HG03575 (cell line): ENCODE results near the gene SCAI.

ENCODE experiments used
- ATAC-seq: cut with Tn5 transposase; IDR thresholded peaks from one replicate; pipeline ENCODE4 v1.9.1; 2021; ENCODE audit not compliant: unreplicated experiment, insufficient number of reproducible peaks, low FRiP score; ENCODE audit errors: extremely low read depth

The SCAI gene

GRCh38 chr9:125153712-125154367 is 10.5 kb upstream of the SCAI start:
- no peak for ATAC-seq

- no peak for ATAC-seq
Measured at GRCh38 chr9:125151730-125152129, 8.4 kb upstream of the SCAI start.

GRCh38 chr9:125150349-125151245 is 7.3 kb upstream of the SCAI start:
- ATAC-seq: no peak

- no peak for ATAC-seq
Measured at GRCh38 chr9:125147401-125147951, 4.1 kb upstream of the SCAI start.

DNA sequence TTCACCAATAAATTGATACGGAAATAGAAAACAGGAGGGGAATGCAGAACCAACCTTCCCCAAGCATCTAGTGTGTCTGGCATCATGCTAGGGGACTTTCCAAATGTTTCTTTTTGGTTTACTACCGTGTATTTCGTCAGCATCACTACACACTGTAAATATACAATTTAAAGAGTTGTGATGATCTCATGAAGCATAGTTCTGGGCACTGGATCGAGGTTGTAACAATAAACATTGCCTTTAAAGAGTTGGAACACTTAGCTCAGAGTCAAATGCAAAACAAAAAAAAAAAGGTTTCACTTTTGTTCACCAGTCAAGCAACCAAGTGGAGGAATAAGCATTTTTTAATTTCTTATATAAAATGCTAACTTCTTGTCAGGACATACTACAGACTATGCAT is 2.9 kb upstream of the SCAI start:
- ATAC-seq: no peak

DNA sequence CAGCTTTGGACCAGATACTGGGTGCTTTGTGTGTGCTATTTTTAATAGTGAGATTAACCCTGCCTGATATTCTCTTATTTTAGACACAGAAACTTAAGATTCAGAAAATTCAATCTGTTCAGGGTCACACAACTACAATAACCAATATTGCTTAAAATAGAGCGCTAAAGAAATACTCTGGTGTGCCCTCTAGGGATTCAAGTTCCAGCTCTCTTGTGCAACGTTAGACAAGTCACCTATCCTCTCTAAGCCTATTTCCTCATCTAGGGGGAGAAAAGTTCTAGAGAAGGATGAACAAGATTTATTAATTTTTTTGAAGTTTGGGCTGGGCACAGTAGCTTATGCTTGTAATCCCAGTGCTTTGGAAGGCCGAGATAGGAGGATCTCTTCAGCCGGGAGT is 2.1 kb upstream of the SCAI start:
- no peak for ATAC-seq

DNA sequence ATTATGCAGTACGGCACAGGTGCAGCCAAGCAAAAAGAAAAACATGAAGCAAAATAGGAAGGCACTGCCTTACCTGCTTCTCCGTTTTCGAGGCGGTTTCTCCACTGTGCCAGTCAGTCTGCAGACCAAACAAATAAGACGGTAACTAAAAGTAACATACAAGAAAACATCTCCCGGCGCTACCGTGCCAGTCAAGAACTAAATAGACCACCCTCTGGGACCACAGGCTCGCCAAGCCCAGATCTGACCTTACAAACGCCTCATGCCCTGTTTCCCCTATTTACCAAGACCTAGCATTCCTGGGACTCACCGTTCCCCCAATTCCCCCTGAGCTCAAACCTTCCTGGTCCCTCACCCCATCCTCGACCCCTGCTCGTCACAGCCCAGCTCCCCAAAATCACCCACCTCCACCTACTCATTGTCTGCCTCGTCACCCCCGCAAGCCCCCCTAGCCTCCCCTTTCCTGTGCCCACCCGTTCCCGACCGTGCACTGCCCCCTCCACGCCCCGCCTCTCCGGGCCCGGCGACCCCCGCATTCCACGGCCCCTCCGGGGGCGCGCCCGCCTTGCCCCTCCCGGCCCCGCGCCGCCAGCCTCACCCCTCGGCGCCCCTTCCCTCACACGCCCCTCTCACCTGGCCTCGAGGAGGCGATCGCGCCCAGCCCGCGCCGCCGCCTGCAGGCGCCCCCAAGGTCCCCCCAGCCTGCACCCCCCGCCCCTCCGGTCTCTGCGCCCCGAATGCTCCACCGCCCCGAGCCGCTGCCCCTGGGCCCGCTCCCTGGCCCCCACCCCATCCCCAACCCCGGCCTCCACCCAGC is 560 bp downstream of the SCAI start:
- ATAC-seq: no peak

DNA sequence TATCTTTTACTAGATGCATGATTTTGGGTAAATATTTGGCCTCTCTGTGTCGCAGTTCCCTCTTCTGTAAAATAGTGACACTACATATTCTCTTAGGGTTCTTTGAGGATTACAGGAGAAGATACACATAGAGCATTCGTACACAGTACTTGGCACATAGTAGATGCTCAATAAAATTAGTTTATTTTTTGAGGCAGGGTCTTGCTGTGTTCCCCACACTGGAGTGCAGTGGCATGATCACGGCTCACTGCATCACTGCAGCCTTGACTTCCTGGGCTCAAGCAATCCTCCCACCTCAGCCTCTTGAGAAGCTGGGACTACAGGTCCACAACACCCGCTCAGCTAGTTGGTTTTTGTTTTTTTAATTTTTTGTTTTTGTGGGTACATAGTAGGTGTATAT is 1.6 kb downstream of the SCAI start:
- no peak for ATAC-seq

GRCh38 chr9:125141251-125141650 is 2.1 kb downstream of the SCAI start:
- ATAC-seq: no peak

GRCh38 chr9:125140576-125140975 is 2.8 kb downstream of the SCAI start:
- ATAC-seq: no peak

- no peak for ATAC-seq
Measured at GRCh38 chr9:125137200-125137599, 6.1 kb downstream of the SCAI start.

- no peak for ATAC-seq
Measured at GRCh38 chr9:125134976-125135375, 8.4 kb downstream of the SCAI start.

- no peak for ATAC-seq
Measured at GRCh38 chr9:125133403-125134329, 9.7 kb downstream of the SCAI start.

- ATAC-seq: no peak
Measured at GRCh38 chr9:125131778-125132177, 11.6 kb downstream of the SCAI start.

DNA sequence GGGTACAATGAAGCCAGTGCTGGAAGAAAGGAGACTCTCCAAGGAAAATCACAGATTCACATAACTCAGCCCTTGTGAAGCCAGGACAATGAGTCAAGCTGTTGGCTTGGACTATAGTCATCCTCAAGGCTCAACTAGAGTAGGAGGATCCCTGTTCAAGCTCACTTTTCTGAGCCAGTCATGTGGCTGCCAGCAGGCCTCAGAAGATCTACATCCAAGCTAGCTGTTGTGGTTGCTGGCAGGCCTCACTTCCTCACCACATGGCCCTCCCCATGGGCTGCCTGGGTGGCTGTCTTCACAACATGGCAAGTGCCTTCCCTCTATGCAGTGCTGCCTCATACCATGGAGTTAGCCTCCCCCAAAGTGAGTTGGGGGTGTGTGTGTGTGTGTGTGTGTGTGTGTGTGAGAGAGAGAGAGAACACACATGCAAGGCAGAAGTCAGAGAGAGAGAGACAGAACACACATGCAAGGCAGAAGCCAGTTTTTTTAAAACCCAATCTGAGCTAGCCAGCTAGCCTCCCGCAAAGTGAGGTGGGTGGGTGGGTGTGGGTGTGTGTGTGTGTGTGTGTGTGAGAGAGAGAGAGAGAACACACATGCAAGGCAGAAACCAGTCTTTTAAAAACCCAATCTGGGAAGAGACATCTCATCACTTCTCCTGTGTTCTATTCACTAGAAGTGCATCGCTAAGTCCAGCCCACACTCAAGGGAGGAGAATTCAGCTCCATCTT is 17.1 kb downstream of the SCAI start:
- ATAC-seq: no peak

GRCh38 chr9:125125523-125125922 is 17.8 kb downstream of the SCAI start:
- ATAC-seq: no peak

GRCh38 chr9:125121146-125121545 is 22.2 kb downstream of the SCAI start:
- ATAC-seq: no peak
